GM23338 (cell line): Measurements from ENCODE around the gene CD300C.

Source experiments
- CREB1 ChIP-seq: fragments of 250-450 bp; sonication (Bioruptor Pico); IDR thresholded peaks from 2 replicates; pipeline ENCODE4 v1.5.0; 2020; ENCODE audit warnings: low read depth, mild to moderate bottlenecking, moderate library complexity
- CTCF ChIP-seq, 2 experiments: fragments of 200-600 bp in 1 of 2; sonication (generic) in 1 of 2; conservative IDR thresholded peaks; 2 replicates each; pipeline versions ENCODE4 v1.5.1 to v1.6.1; 2016 to 2017; ENCODE audit warnings: antibody characterized with exemption in 2 of 2, low read depth in 2 of 2, mild to moderate bottlenecking in 2 of 2, moderate library complexity in 1 of 2
- ETS1 ChIP-seq: IDR thresholded peaks from 2 replicates; pipeline ENCODE4 v1.6.1; 2016; ENCODE audit warnings: antibody characterized with exemption
- EZH2 ChIP-seq: fragments of 200-600 bp; sonication (generic); IDR thresholded peaks from one replicate; pipeline ENCODE4 v1.8.0; 2017; ENCODE audit warnings: antibody characterized with exemption, mild to moderate bottlenecking, low read depth; ENCODE audit not compliant: unreplicated experiment
- EZH2phosphoT487 ChIP-seq: fragments of 200-600 bp; sonication (generic); IDR thresholded peaks from one replicate; pipeline ENCODE4 v1.8.1; 2018; ENCODE audit warnings: antibody characterized with exemption; ENCODE audit not compliant: unreplicated experiment
- JUNB ChIP-seq: IDR thresholded peaks from one replicate; pipeline ENCODE4 v1.6.1; 2016; ENCODE audit warnings: antibody characterized with exemption; ENCODE audit not compliant: unreplicated experiment
- POLR2AphosphoS5 ChIP-seq: IDR thresholded peaks from 2 replicates; pipeline ENCODE4 v1.6.1; 2016; ENCODE audit warnings: antibody characterized with exemption, low read depth
- REST ChIP-seq: IDR thresholded peaks from one replicate; pipeline ENCODE4 v1.6.1; 2018; ENCODE audit warnings: antibody characterized with exemption; ENCODE audit not compliant: unreplicated experiment
- STAT1 ChIP-seq: IDR thresholded peaks from one replicate; pipeline ENCODE4 v1.6.1; 2016; ENCODE audit warnings: antibody characterized with exemption; ENCODE audit not compliant: unreplicated experiment

- no peak for TF ChIP-seq POLR2AphosphoS5
- no peak for TF ChIP-seq CTCF (conservative IDR thresholded peaks at IDR 0.05; ENCODE audit: low read depth in 2 of 2)
- TF ChIP-seq EZH2, result no peak
- TF ChIP-seq CREB1 (CRISPR knock-in tag), result no peak
- no peak for TF ChIP-seq EZH2phosphoT487
- TF ChIP-seq JUNB, result no peak
- no peak for TF ChIP-seq REST
- TF ChIP-seq ETS1, result no peak
- TF ChIP-seq STAT1, result no peak
Observed at GRCh38 chr17:74569020-74570003, 23.4 kb upstream of the CD300C start.
